OCI-LY7 (cell line): Measurements from ENCODE around the gene PRRT4.

Experiments used
- EZH2phosphoT487 ChIP-seq: fragments of 200-600 bp; sonication (generic); IDR thresholded peaks from 2 replicates; pipeline ENCODE4 v1.6.1; 2018; ENCODE audit warnings: low read depth, borderline replicate concordance, mild to moderate bottlenecking, mixed run types, antibody characterized with exemption, low read length, moderate library complexity, mixed read lengths
- TF ChIP-seq, protein P1 (sequence below): fragments of 200-600 bp; sonication (generic); conservative IDR thresholded peaks from 2 replicates; pipeline ENCODE4 v1.5.1; 2014; ENCODE audit warnings: mild to moderate bottlenecking, antibody characterized with exemption, low read length, moderate library complexity, mixed read lengths

DNA sequence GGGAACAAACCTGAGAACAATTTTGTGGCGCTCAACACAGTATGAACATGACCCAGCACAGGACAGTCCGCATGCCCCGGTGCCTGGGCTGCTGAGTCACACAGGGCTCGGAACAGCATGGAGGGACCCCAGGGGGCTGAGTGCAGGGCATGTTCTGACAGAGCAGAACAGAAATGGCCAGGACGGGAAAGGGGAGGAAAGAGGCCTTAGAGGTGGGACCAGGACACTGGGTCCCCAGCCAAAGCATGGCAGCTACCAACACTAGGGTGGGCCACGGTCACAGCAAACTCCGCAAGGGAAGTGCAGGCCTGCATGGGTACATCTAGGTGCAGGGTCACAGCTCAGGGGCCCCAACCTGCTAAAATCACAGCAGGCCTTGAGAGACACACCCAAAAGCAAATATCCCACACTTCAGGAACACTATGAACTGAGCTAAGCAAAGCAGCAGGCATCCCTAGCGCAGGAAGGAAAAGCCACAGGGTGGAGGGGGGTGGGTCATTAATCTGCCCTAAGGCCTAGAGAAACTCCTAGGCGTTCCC lies 42.7 kb upstream of the PRRT4 start:
- TF ChIP-seq, protein P1, sequence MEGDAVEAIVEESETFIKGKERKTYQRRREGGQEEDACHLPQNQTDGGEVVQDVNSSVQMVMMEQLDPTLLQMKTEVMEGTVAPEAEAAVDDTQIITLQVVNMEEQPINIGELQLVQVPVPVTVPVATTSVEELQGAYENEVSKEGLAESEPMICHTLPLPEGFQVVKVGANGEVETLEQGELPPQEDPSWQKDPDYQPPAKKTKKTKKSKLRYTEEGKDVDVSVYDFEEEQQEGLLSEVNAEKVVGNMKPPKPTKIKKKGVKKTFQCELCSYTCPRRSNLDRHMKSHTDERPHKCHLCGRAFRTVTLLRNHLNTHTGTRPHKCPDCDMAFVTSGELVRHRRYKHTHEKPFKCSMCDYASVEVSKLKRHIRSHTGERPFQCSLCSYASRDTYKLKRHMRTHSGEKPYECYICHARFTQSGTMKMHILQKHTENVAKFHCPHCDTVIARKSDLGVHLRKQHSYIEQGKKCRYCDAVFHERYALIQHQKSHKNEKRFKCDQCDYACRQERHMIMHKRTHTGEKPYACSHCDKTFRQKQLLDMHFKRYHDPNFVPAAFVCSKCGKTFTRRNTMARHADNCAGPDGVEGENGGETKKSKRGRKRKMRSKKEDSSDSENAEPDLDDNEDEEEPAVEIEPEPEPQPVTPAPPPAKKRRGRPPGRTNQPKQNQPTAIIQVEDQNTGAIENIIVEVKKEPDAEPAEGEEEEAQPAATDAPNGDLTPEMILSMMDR: no peak
- TF ChIP-seq EZH2phosphoT487: no peak
